ENCODE measurements around the gene TAS2R40.
"Not testable (repeated sequence)": the region's sequence is repeated elsewhere in the genome, so short reads cannot be mapped to it uniquely, and the experiment has no call there.

The TAS2R40 gene

DNA sequence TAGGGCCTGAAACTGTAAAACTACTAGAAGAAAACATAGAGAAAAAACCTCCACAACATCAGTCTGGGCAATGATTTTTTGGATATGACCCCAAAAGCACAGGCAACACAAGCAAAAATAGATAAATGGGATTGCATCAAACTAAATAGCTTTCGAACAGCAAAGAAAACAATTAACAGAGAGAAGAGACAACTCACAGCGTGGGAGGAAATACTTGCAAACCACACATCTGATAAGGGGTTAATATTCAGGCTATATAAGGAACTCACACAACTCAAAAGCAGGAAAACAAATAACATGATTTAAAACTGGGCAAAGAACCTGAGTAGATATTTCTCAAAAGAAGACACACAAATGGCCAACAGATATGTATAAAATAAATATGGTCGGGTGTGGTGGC, 33.7 kb downstream of the TAS2R40 start:
- no peak for DNase-seq

GRCh38 chr7:143256325-143256724, 34.5 kb downstream of the TAS2R40 start:
- DNase-seq = no peak

GRCh38 chr7:143256932-143257331, 35.1 kb downstream of the TAS2R40 start:
- DNase-seq = no peak

- DNase-seq = no peak
Measured at GRCh38 chr7:143257501-143257900, 35.7 kb downstream of the TAS2R40 start.

DNA sequence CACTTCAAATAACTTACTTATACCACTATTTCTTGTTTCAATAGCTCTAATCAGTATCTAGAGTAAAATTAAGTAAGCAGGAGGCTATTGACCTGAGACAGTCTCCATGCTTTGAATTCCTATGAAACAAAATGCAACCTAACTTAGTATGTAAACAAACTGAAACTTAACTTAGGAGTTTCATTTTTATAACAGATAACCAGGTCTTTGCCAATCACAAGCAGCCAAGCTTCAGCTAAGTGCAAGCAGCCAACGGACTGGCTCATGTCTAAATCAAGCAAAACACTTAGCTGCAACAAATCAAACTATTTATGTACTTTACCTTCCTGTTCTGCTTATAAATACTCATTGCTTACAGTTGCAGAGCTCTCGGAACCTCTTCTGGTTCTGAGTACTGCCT, 37.0 kb downstream of the TAS2R40 start:
- DNase-seq = peak; percentile 68

- no peak for DNase-seq
Measured at GRCh38 chr7:143259765-143260164, 37.9 kb downstream of the TAS2R40 start.

DNA sequence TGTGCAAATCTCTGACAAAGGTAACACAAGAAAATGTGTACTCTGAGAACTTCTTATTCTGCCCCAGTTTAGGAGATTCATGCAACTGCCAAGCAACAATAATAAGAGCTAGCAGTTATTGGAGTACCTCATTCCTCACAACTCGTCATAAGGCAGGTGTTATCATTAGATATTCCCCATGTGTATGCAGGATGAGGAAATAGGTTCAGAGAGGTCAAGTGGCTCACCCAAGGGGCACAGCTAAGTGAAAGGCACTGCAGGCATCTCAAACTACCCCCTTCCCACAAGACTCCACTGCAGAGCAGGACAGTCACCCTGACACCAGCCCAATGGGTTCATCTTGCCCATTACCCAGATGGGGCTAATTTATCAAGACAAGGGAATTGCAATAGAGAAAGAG, 40.1 kb downstream of the TAS2R40 start:
- no peak for DNase-seq

DNA sequence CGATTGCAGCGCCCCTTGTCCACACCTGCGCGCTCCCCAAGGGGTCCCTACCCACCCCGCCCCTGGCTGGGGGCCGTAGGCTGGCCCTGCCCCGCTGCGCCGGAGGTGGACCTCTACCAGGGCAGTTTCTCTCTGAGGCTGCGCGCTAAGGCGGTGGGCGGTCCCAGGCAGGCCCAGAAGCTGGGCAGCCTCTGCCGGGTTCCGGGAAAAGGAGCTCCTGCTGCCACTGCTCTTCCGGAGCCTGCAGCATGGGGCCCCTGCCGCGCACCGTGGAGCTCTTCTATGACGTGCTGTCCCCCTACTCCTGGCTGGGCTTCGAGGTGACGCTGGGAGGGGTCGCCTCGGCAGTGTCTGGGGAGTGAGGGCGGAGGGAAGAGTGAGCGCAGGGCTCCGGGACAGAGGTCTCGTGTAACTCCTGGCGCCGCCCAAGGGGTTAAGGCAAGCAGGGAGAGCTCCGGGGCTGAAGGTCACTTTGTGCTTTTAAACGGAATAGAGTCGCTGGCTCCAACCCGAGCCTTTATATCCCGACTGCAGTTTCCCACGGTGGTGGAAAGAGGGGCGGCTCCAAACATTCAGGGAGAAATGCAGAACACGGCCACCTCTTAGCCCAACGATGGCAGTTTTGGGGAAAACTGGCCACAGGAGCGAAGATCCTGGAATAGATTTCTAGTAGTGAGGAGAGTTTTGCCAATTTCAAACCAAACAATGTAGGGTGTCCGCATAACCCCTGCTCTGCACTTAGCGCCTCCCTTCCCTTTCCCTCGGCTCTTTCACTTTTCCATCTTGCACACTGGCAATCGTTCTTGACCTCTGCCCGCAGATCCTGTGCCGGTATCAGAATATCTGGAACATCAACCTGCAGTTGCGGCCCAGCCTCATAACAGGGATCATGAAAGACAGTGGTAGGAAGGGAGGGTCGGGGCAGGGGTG, 41.7 kb downstream of the TAS2R40 start, which contains the start of gene GSTK1:
Gene GSTK1, plus strand, starts transcription at position 176 of the 930 bp plus-strand sequence. Its CDS starts 73 bp downstream, at position 249.
- DNase-seq = peak; percentile 88

GRCh38 chr7:143264196-143264568, 42.3 kb downstream of the TAS2R40 start:
- not testable (repeated sequence) for DNase-seq

DNA sequence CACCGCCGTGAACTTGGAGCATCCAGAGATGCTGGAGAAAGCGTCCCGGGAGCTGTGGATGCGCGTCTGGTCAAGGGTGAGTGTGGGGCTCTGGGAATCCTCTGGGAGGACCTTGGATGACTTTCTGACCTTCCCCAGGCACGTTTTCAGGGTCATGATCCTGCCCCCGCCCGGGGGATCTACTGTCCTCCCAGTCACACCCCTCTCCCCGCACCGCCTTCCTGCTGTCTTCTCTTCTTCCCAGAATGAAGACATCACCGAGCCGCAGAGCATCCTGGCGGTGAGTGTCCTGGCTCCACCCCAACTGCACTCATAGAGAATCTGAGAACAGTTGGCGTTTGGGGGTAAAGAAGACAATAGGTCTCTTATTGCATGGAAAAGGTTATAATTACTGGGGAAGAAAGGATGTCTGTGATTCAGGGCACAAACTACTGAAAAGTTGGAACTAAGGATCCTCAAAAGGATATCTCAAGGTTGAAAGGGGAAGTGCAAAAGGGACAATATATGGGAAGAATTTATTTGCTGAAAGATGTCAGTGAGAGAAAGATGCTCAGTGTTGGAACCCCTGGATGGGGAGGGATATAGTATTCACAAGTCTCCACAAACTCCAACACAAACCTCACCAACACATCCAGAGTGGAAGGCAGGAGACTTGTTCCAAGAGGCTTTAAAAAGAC, 43.3 kb downstream of the TAS2R40 start:
- no peak for DNase-seq

GRCh38 chr7:143269251-143269650, 47.4 kb downstream of the TAS2R40 start:
- DNase-seq = no peak

GRCh38 chr7:143271240-143271639, 49.4 kb downstream of the TAS2R40 start:
- DNase-seq = peak; percentile 44

Measured in activated CD4-positive, alpha-beta T cell treated with anti-CD3 and anti-CD28 coated beads, Interleukin-2, amount 50 U/mL, for 16 hours (primary cell).